HepG2 (cell line): Measurements from ENCODE around the gene DPP7. TPM values are rescaled to one million over a fixed set of nuclear protein-coding genes. Genes with fewer than 3 reads are reported as not detected.

Source experiments
- DZIP1 ChIP-seq: sonication (generic); formaldehyde crosslinking; IDR thresholded peaks from 2 replicates; pipeline ENCODE4 v1.5.0; 2020; ENCODE audit warnings: mild to moderate bottlenecking, missing genetic modification reagents
- MTF2 ChIP-seq: sonication (generic); formaldehyde crosslinking; IDR thresholded peaks from 2 replicates; pipeline ENCODE4 v1.5.0; 2020; ENCODE audit warnings: missing genetic modification reagents, borderline replicate concordance
- PCBP1 ChIP-seq: fragments of 200-400 bp; formaldehyde crosslinking; IDR thresholded peaks from 2 replicates; pipeline ENCODE4 v1.6.1; 2017; ENCODE audit warnings: mild to moderate bottlenecking, low read depth, low read length, borderline replicate concordance
- SRY ChIP-seq: sonication (generic); formaldehyde crosslinking; IDR thresholded peaks from 2 replicates; pipeline ENCODE4 v1.8.0; 2022; ENCODE audit warnings: mild to moderate bottlenecking, missing genetic modification reagents
- ZFP90 ChIP-seq: sonication (generic); formaldehyde crosslinking; IDR thresholded peaks from 2 replicates; pipeline ENCODE4 v1.8.0; 2022; ENCODE audit warnings: missing genetic modification reagents, mild to moderate bottlenecking, inconsistent platforms, borderline replicate concordance
- ZNF260 ChIP-seq: sonication (generic); formaldehyde crosslinking; IDR thresholded peaks from 2 replicates; pipeline ENCODE4 v1.4.0; 2020; ENCODE audit warnings: missing genetic modification reagents, low read depth, mild to moderate bottlenecking, borderline replicate concordance
- ZNF569 ChIP-seq: sonication (generic); formaldehyde crosslinking; IDR thresholded peaks from 2 replicates; pipeline ENCODE4 v1.5.0; 2020; ENCODE audit warnings: mild to moderate bottlenecking, missing genetic modification reagents, moderate library complexity, borderline replicate concordance
- ZNF644 ChIP-seq: IDR thresholded peaks from 2 replicates; pipeline ENCODE4 v1.6.1; 2016; ENCODE audit warnings: low read depth
- ZNF720 ChIP-seq: sonication (generic); formaldehyde crosslinking; IDR thresholded peaks from 2 replicates; pipeline ENCODE4 v1.4.0; 2020; ENCODE audit warnings: missing genetic modification reagents
- ZNF740 ChIP-seq: sonication (generic); formaldehyde crosslinking; IDR thresholded peaks from 2 replicates; pipeline ENCODE4 v1.4.0; 2020; ENCODE audit warnings: missing genetic modification reagents
- ZNF816 ChIP-seq: sonication (generic); formaldehyde crosslinking; IDR thresholded peaks from 2 replicates; pipeline ENCODE4 v1.8.0; 2022; ENCODE audit warnings: missing genetic modification reagents, mild to moderate bottlenecking, borderline replicate concordance
- ZSCAN25 ChIP-seq: sonication (generic); formaldehyde crosslinking; IDR thresholded peaks from 2 replicates; pipeline ENCODE4 v1.8.0; 2022; ENCODE audit warnings: mild to moderate bottlenecking, missing genetic modification reagents
- polyA plus RNA-seq, 8 experiments: library from polyadenylated mRNA; depleted of rRNA in 3 of 8; stranded (reverse) in 7 of 8; unstranded in 1 of 8; fragments of >200 nt; fragmentation: Illumina TruSeq in 4 of 8; extraction: Trizol in 4 of 8; gene quantifications; 2 replicates each; pipeline versions ENCODE4 v1.2.1 to v1.2.3, GENCODE V29; 2011 to 2016; ENCODE audit warnings: low read depth in 4 of 8, missing spikeins in 1 of 8, mixed read lengths in 1 of 8; ENCODE audit not compliant: insufficient read depth in 1 of 8
- total RNA-seq, 5 experiments: library from RNA; depleted of rRNA; stranded (reverse); fragments of >200 nt; fragmentation: Illumina TruSeq; extraction: Trizol; gene quantifications; 2 replicates each; pipeline ENCODE4 v1.2.3, GENCODE V29; 2016; ENCODE audit warnings: low read depth in 1 of 5
- TF ChIP-seq, protein P1 (sequence below): sonication (generic); formaldehyde crosslinking; IDR thresholded peaks from 2 replicates; pipeline ENCODE4 v1.4.0; 2020; ENCODE audit warnings: missing genetic modification reagents, borderline replicate concordance
- TF ChIP-seq, protein P2 (sequence below): IDR thresholded peaks from 2 replicates; pipeline ENCODE4 v1.6.1; 2016; ENCODE audit warnings: missing compliant biosample characterization, missing genetic modification reagents, borderline replicate concordance
- TF ChIP-seq, protein P3 (sequence below): IDR thresholded peaks from 2 replicates; pipeline ENCODE4 v1.6.1; 2016; ENCODE audit warnings: mild to moderate bottlenecking

The DPP7 gene
- total and polyA plus RNA-seq, 2 of the 13 experiments (the other 11 are each of a cell fraction or from before 2014, with no cell fraction given), result 1.2 to 4.5 TPM

GRCh38 chr9:137077010-137077747, 37.4 kb downstream of the DPP7 start, which contains the start of gene UAP1L1 (continued):
- TF ChIP-seq DZIP1 (0 out of 2 replicates have a peak, but pooled peaks have one; percentile 69), ZNF720 (CRISPR knock-in tag) (no peak), MTF2 (CRISPR knock-in tag) (no peak), ZNF816 (CRISPR knock-in tag) (no peak), ZFP90 (no peak), ZNF644 (CRISPR knock-in tag) (no peak), ZNF740 (no peak), SRY (CRISPR knock-in tag) (0 out of 2 replicates have a peak, but pooled peaks have one; percentile 26), ZNF260 (CRISPR knock-in tag) (no peak), PCBP1 (0 out of 2 replicates have a peak, but pooled peaks have one; percentile 50), ZSCAN25 (CRISPR knock-in tag) (peak; percentile 74; the same call in 1 of the 2 replicates), ZNF569 (CRISPR knock-in tag) (no peak)
- TF ChIP-seq, protein P1, sequence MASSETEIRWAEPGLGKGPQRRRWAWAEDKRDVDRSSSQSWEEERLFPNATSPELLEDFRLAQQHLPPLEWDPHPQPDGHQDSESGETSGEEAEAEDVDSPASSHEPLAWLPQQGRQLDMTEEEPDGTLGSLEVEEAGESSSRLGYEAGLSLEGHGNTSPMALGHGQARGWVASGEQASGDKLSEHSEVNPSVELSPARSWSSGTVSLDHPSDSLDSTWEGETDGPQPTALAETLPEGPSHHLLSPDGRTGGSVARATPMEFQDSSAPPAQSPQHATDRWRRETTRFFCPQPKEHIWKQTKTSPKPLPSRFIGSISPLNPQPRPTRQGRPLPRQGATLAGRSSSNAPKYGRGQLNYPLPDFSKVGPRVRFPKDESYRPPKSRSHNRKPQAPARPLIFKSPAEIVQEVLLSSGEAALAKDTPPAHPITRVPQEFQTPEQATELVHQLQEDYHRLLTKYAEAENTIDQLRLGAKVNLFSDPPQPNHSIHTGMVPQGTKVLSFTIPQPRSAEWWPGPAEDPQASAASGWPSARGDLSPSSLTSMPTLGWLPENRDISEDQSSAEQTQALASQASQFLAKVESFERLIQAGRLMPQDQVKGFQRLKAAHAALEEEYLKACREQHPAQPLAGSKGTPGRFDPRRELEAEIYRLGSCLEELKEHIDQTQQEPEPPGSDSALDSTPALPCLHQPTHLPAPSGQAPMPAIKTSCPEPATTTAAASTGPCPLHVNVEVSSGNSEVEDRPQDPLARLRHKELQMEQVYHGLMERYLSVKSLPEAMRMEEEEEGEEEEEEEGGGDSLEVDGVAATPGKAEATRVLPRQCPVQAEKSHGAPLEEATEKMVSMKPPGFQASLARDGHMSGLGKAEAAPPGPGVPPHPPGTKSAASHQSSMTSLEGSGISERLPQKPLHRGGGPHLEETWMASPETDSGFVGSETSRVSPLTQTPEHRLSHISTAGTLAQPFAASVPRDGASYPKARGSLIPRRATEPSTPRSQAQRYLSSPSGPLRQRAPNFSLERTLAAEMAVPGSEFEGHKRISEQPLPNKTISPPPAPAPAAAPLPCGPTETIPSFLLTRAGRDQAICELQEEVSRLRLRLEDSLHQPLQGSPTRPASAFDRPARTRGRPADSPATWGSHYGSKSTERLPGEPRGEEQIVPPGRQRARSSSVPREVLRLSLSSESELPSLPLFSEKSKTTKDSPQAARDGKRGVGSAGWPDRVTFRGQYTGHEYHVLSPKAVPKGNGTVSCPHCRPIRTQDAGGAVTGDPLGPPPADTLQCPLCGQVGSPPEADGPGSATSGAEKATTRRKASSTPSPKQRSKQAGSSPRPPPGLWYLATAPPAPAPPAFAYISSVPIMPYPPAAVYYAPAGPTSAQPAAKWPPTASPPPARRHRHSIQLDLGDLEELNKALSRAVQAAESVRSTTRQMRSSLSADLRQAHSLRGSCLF (CRISPR knock-in tag), result no peak
- TF ChIP-seq, protein P2, sequence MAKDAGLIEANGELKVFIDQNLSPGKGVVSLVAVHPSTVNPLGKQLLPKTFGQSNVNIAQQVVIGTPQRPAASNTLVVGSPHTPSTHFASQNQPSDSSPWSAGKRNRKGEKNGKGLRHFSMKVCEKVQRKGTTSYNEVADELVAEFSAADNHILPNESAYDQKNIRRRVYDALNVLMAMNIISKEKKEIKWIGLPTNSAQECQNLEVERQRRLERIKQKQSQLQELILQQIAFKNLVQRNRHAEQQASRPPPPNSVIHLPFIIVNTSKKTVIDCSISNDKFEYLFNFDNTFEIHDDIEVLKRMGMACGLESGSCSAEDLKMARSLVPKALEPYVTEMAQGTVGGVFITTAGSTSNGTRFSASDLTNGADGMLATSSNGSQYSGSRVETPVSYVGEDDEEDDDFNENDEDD (CRISPR knock-in tag), result peak; percentile 31; the same call in 1 of the 2 replicates
- TF ChIP-seq, protein P3, sequence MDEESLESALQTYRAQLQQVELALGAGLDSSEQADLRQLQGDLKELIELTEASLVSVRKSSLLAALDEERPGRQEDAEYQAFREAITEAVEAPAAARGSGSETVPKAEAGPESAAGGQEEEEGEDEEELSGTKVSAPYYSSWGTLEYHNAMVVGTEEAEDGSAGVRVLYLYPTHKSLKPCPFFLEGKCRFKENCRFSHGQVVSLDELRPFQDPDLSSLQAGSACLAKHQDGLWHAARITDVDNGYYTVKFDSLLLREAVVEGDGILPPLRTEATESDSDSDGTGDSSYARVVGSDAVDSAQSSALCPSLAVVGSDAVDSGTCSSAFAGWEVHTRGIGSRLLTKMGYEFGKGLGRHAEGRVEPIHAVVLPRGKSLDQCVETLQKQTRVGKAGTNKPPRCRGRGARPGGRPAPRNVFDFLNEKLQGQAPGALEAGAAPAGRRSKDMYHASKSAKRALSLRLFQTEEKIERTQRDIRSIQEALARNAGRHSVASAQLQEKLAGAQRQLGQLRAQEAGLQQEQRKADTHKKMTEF (CRISPR knock-in tag), result no peak; the same call in 1 of the 2 replicates
